Ureter (tissue), 1 donor: ENCODE measurements around the gene RAB6B. TPM values are rescaled to one million over a fixed set of nuclear protein-coding genes. Genes with fewer than 3 reads are reported as not detected.

Experiments
- DNase-seq: peaks from one replicate; pipeline ENCODE4 v3.0.0-alpha.2; 2020; ENCODE audit warnings: low spot score
- total RNA-seq: library from RNA; stranded (reverse); gene quantifications from one replicate; pipeline ENCODE4 v1.2.4, GENCODE V29; 2023
- donor health status: DM: yes; HTN: yes; CAD: no.

The RAB6B gene
- total RNA-seq, 1 donor from 2014 or later, result 8.2 TPM

- no peak for DNase-seq
Measured at GRCh38 chr3:133930341-133930933, 34.8 kb upstream of the RAB6B start.

- no peak for DNase-seq
Measured at GRCh38 chr3:133928903-133929607, 33.4 kb upstream of the RAB6B start.

GRCh38 chr3:133928136-133928893 lies 32.6 kb upstream of the RAB6B start:
- DNase-seq, result no peak

- no peak for DNase-seq
Measured at GRCh38 chr3:133927540-133928066, 31.9 kb upstream of the RAB6B start.

- DNase-seq, result no peak
Measured at GRCh38 chr3:133926736-133927539, 31.3 kb upstream of the RAB6B start.

- DNase-seq, result no peak
Measured at GRCh38 chr3:133925960-133926735, 30.5 kb upstream of the RAB6B start.

- DNase-seq, result no peak
Measured at GRCh38 chr3:133924041-133924440, 28.4 kb upstream of the RAB6B start.

GRCh38 chr3:133921592-133921991 lies 25.9 kb upstream of the RAB6B start:
- DNase-seq, result no peak

GRCh38 chr3:133917144-133917543 lies 21.5 kb upstream of the RAB6B start:
- no peak for DNase-seq

- DNase-seq, result no peak
Measured at GRCh38 chr3:133915685-133916658, 20.3 kb upstream of the RAB6B start.

- no peak for DNase-seq
Measured at GRCh38 chr3:133914839-133915600, 19.3 kb upstream of the RAB6B start.

- DNase-seq, result no peak
Measured at GRCh38 chr3:133910422-133910821, 14.7 kb upstream of the RAB6B start.

- DNase-seq, result no peak
Measured at GRCh38 chr3:133905376-133905775, 9.7 kb upstream of the RAB6B start.

GRCh38 chr3:133901847-133902246 lies 6.2 kb upstream of the RAB6B start:
- DNase-seq, result no peak

- DNase-seq, result no peak
Measured at GRCh38 chr3:133901083-133901482, 5.4 kb upstream of the RAB6B start.

GRCh38 chr3:133899311-133899710 lies 3.6 kb upstream of the RAB6B start:
- DNase-seq, result no peak

GRCh38 chr3:133897547-133897946 lies 1.9 kb upstream of the RAB6B start:
- DNase-seq, result no peak

- DNase-seq, result no peak
Measured at GRCh38 chr3:133896002-133896761, 500 bp upstream of the RAB6B start.
